ENCODE results near the gene GTPBP8.

The GTPBP8 gene

GRCh38 chr3:112990672-112991602 is at the start of gene GTPBP8:
Gene GTPBP8 (plus strand): TSS chr3:112990984. CDS start chr3:112991000, 16 bp downstream.
- DNase-seq = peak; percentile 83

GRCh38 chr3:112948346-112948838 is 42.4 kb upstream of the GTPBP8 start:
- no peak for DNase-seq

DNA sequence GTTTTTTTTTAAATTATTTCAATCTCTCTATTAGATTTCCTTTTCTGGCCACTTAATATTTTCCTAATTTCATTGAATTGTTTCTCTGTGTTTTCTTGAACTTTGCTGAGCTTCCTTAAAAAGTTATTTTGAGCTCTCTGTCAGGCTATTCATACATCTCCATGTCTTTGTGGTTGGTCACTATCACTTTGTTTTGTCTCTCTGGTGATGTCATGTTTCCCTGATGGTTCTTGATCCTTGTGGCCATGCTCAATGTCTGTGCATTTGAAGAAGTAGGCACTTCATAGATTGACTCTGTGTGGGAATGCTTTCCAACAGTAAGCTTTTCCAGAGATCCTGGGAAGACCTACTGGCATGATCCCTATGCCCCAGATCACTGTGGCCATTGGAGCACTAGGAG is 34.4 kb upstream of the GTPBP8 start:
- no peak for DNase-seq

- DNase-seq = no peak
Observed at GRCh38 chr3:112958811-112959560, 31.8 kb upstream of the GTPBP8 start.

DNA sequence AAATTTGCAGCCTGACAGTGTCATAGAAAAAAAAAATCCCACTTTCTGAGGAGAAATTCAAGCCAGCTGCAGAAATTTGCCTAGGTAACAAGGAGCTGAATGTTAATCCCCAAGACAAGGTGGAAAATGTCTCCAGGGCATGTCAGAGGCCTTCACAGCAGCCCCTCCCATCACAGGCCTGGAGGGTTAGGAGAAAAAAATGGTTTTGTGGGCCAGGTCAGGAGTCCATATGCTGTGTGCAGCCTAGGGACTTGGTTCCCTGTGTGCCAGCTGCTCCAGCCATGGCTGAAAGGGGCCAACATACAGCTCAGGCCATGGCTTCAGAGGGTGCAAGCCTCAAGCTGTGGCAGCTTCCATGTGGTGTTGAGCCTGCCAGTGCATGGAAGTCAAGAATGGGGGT is 27.1 kb upstream of the GTPBP8 start:
- no peak for DNase-seq

- no peak for DNase-seq
Observed at GRCh38 chr3:112965656-112966055, 25.1 kb upstream of the GTPBP8 start.

- DNase-seq = no peak
Observed at GRCh38 chr3:112966633-112967032, 24.2 kb upstream of the GTPBP8 start.

DNA sequence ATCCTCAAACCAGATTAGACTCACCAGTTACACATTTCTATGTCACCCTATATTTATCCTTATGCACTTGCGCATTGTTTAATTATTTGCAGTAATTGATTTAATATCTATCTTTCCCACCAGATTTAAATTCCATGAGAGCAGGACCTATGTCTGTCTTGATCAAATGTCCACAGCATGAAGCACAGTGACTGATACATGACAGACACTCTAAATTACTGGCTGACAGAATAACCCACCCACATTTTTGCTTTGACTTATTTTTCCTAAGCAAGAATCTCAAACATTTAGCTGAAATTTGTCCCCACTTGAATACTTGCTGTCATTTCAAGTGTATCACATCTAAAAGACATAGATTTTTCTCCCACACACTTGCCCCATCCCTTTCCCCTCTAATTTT is 23.4 kb upstream of the GTPBP8 start:
- no peak for DNase-seq

- no peak for DNase-seq
Observed at GRCh38 chr3:112967828-112968227, 23.0 kb upstream of the GTPBP8 start.

DNA sequence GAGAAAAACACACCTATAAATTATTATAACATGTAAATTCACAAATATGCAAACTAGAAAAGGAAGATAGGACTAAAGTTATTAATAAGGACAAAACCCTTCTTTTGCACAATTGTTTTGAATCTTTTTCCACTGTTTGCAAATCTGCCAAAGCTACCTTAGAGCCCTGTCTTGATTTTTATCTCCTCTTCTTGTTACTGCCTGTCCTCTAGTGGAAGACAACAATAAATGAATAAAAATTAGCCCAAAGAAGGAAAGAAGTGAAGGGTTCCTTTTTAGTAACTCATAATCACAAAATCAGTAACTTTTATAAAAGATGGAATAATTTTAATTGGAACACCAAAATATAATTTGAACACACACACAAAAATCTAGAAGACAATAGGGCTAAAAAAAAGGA is 18.6 kb upstream of the GTPBP8 start:
- DNase-seq = no peak

DNA sequence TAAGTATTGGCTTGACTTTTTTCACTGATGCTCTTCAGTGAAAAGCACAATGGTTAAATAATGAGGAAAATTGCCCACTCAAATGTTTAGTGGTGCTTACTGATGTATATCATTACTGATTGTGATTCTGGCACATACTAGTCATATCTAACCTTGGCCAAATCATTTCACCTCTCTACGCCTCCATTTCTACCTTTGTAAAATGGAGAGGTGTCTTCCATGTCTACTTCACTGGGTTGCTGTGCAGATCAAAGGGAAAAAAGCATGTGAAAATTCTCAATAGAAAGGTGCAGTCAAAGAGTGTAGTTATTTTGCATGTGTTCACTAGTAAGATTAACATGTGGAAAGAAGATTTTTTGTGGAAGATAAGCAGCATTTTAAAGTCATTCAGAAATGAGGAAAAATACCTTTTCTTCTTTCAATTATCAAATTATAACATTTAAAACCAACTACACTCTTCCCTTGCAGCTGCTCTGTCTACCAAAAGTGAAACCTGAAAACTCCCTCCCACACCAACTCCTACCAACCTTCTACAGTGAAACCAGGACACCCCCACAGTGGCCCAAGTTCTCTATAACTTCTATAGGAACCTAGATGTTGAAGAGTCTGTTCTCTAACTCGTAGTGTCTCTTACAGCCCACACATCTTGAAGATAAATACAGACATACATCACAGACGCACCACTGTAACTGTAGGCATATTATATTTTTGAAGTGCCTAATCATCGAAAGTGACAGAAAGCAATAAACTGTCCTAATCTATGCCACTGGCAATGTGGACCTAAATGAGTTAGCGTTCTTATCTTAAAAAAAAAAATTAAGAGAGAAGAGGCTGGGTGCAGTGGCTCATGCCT is 17.2 kb upstream of the GTPBP8 start:
- peak; percentile 28 for DNase-seq

- DNase-seq = no peak
Observed at GRCh38 chr3:112974178-112974517, 16.6 kb upstream of the GTPBP8 start.

DNA sequence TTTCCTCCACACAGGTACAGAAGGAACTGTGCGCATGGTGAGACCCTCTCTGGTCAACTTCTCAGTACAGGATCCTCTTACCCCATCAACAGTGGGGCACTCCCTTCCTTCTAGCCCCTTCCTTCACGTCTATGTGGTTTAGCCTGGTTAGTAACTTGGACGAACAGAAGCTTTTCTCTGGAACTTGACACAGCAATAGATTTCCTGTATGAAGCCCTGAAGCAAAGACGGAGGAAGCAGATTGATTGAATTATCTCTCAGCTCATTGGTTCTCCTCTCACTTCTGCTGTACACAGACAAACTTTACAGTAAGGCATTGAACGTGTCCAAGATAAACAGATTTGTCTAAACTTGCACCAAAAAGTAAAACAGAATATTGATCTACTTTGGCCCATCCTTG is 15.9 kb upstream of the GTPBP8 start, which contains the start of gene CD200R1:
CD200R1 (minus strand) TSS at position 210 of the 400 bp plus-strand sequence. CDS start 246 bp downstream, outside the sequence.
- DNase-seq = no peak

GRCh38 chr3:112976001-112976400 is 14.8 kb upstream of the GTPBP8 start:
- DNase-seq = no peak

- DNase-seq = no peak
Observed at GRCh38 chr3:112976953-112977352, 13.8 kb upstream of the GTPBP8 start.

DNA sequence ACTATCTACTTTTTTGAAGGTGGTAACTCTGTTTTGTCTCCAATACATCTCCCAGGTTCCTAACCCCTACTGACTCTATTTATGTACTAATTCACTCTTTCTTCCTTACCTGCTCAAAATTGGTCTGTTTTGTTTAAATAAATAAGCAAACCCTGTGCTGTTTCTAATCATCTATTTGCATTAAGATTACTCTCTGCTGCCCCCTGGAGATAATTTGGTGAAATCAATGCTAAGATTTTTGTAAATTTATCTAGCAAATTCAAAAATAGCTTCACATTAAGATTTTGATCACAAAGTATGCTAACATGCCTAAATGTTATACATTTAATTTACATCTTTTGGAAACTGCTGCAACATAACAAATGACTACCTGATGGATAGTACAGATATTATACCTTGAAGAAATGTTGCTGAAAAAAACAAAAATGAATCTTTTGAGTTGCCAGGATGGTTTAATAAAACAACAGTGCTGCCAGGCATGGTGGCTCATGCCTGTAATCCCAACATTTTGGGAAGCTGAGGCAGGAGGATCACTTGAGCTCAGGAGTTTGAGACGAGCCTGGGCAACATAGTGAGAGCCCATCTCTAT is 11.4 kb upstream of the GTPBP8 start:
- DNase-seq = no peak

DNA sequence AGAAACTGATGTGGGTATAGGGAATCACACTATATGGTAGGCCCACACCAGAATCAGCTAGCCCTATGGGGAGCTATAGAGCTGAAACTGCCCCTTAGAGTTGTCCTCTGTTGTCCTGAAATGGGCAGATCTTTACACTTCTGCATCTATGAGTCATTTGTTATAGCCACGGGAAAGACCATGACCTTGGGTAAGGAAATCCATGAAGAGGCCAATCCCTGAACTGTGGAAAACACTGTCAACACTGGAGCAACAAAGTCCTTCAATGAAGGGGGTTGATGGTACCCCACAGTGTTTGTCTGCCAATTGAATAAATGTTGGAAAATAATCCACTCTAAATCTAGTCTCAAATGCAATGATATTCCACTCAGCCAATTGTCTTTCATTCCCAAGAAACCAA is 10.7 kb upstream of the GTPBP8 start:
- no peak for DNase-seq

DNA sequence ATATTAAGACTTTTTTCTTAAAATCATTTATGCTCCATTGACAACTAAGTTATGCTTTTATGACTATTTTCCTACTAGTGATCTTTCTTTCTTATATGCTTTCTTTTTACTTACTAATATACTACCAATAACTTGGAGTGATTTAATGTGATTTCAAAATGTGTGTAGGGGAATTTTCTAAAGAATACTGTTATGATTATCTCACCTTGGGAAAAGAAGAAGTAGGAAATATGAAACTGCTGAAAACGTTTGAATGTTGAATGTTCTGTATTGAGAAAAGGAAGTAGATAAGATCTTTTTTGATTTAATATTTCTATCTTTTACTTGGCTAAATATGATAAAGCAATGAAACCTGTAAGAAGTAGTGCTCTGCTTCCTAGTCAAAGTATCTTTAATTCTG is 8.1 kb upstream of the GTPBP8 start:
- DNase-seq = no peak

DNA sequence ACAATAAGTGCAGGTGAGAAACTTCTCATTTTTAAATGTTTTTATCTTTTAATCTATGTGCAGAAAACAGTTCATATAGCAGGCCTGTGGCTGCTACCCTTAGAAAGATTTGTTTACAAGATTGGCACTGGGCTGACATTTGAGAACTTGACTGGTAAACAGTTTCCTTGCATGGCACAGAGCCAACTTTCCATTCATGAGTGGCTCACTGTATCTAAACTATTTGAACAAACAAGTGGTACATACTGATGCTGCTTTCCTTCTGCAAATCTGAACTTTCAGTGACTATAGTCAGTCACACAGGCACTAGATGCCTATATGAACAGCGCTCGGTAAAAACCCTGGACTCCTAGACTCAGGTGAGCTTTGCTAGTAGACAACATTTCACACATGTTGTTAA is 6.3 kb upstream of the GTPBP8 start:
- no peak for DNase-seq

DNA sequence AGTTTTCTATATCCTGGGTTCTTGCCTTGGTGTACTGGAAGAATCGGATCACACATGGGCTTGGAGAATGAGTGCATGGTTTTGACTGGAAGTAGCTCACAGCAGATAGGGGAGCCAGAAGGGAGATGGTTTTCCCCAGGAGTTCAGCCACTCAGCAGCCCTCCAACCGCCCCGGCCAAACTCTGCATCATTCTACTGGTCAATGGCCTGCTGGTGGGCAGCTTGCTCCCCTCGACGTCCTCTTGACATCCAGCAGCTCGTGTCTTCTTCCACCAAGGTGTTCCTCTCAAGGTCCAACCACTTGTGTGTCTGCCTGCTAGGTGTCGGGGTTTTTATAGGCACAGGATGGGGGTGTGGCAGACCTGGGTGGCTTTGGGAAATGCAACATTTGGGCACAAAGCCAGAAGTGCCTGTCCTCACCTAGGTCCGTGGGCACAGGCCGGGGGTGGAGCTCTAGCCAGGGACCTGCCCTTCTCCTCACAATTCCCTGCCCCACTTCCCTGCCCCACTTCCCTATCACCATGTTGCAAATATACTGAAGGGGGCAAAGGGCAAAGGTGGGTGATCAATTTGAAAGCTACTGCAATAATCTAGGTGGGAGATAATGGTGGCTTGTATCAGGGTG is 3.0 kb upstream of the GTPBP8 start:
- no peak for DNase-seq

GRCh38 chr3:112995800-112996199 is 5.0 kb downstream of the GTPBP8 start:
- no peak for DNase-seq

DNA sequence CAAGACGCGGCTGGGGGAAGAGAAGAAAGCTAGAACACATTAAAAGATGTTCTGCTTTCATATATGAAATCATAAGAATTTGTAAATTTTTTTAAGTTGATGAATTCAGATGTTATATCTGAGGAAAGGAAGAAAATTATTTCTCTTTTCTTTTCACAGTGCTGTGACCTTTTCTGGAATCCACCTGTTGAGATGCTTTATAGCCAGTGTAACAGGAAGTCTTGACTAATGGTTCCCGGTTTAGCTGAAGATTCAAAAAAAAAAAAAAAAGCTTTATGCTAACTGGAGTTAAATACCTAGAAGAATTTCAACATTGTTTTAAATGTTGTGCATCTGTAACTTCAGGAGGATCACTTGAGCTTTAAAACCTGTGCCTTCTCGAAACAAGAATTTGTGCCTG is 9.9 kb downstream of the GTPBP8 start:
- no peak for DNase-seq

All from stimulated activated CD4-positive, alpha-beta T cell treated with anti-CD3 and anti-CD28 coated beads, Interleukin-12 subunit alpha, Interleukin-12 subunit beta, amount 100 ng/mL, for 4 hours (primary cell).